ENCODE results near the gene NFE2L3.

DNA sequence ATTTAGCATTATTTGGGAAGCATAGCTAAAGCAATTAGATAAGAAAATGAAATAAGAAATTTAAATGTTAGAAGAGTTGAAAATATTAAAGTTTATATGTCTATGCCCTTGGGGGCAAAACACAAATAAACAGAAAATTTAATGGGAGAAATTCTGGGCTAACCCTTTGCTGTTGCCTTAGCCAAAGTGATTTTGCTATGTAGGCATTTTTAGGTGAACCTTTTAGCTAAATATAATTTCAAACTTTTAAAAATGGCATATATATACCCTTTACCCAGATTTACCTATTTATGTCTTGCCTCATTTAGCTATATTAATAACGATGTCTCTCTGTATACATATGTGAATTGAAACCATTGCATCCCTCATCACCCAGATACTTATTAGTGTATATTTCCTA is 20.1 kb downstream of the NFE2L3 start:
- TF ChIP-seq HNRNPUL1 (IDR thresholded peaks at IDR 0.05; ENCODE audit: low read length) (no peak), POLR2A (conservative IDR thresholded peaks at IDR 0.05) (no peak), ZC3H11A (IDR thresholded peaks at IDR 0.05; ENCODE audit: low read depth, low read length) (no peak), TAF1 (IDR thresholded peaks at IDR 0.05; ENCODE audit: control insufficient read depth, extremely low read depth, insufficient read depth, low read length, severe bottlenecking) (no peak), SNRNP70 (optimal IDR thresholded peaks at IDR 0.05; ENCODE audit: low read depth, low read length) (no peak), SIN3A (IDR thresholded peaks at IDR 0.05; ENCODE audit: borderline replicate concordance in 2 of 2, control insufficient read depth in 1 of 2, low read depth in 2 of 2, low read length in 2 of 2) (no peak)
- TF ChIP-seq, protein P1, sequence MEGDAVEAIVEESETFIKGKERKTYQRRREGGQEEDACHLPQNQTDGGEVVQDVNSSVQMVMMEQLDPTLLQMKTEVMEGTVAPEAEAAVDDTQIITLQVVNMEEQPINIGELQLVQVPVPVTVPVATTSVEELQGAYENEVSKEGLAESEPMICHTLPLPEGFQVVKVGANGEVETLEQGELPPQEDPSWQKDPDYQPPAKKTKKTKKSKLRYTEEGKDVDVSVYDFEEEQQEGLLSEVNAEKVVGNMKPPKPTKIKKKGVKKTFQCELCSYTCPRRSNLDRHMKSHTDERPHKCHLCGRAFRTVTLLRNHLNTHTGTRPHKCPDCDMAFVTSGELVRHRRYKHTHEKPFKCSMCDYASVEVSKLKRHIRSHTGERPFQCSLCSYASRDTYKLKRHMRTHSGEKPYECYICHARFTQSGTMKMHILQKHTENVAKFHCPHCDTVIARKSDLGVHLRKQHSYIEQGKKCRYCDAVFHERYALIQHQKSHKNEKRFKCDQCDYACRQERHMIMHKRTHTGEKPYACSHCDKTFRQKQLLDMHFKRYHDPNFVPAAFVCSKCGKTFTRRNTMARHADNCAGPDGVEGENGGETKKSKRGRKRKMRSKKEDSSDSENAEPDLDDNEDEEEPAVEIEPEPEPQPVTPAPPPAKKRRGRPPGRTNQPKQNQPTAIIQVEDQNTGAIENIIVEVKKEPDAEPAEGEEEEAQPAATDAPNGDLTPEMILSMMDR (IDR thresholded peaks at IDR 0.05 in 2 of 3, conservative IDR thresholded peaks at IDR 0.05 in 1 of 3; ENCODE audit: insufficient read depth in 2 of 3, low read depth in 1 of 3, low read length in 3 of 3): no peak
